GM19099 (cell line): Measurements from ENCODE around the gene ATE1.

Experiments
- POLR2A ChIP-seq: IDR thresholded peaks from 3 replicates; pipeline ENCODE4 v1.6.1; 2011; ENCODE audit warnings: low read depth; ENCODE audit not compliant: insufficient read length; ENCODE audit errors: extremely low read depth

Gene ATE1

GRCh38 chr10:121891103-121891502, 36.7 kb downstream of the ATE1 start:
- no peak for TF ChIP-seq POLR2A

- no peak for TF ChIP-seq POLR2A
These were observed 38.6 kb downstream of the ATE1 start for GRCh38 chr10:121889212-121889611.

- TF ChIP-seq POLR2A, result no peak
These were observed 40.7 kb downstream of the ATE1 start for GRCh38 chr10:121886997-121887622.

GRCh38 chr10:121886181-121886580, 41.6 kb downstream of the ATE1 start:
- TF ChIP-seq POLR2A, result no peak

GRCh38 chr10:121880895-121881294, 46.9 kb downstream of the ATE1 start:
- TF ChIP-seq POLR2A, result no peak

GRCh38 chr10:121879476-121879875, 48.4 kb downstream of the ATE1 start:
- no peak for TF ChIP-seq POLR2A

GRCh38 chr10:121873236-121873635, 54.6 kb downstream of the ATE1 start:
- TF ChIP-seq POLR2A, result no peak

- TF ChIP-seq POLR2A, result no peak
These were observed 57.4 kb downstream of the ATE1 start for GRCh38 chr10:121870413-121870812.

- TF ChIP-seq POLR2A, result no peak
These were observed 62.3 kb downstream of the ATE1 start for GRCh38 chr10:121865554-121865953.

- no peak for TF ChIP-seq POLR2A
These were observed 63.2 kb downstream of the ATE1 start for GRCh38 chr10:121864653-121865052.

GRCh38 chr10:121864168-121864567, 63.7 kb downstream of the ATE1 start:
- no peak for TF ChIP-seq POLR2A

- TF ChIP-seq POLR2A, result no peak
These were observed 65.2 kb downstream of the ATE1 start for GRCh38 chr10:121862649-121863048.

GRCh38 chr10:121862042-121862441, 65.8 kb downstream of the ATE1 start:
- no peak for TF ChIP-seq POLR2A

GRCh38 chr10:121860810-121861209, 67.0 kb downstream of the ATE1 start:
- no peak for TF ChIP-seq POLR2A

GRCh38 chr10:121854809-121855445, 72.9 kb downstream of the ATE1 start:
- TF ChIP-seq POLR2A, result no peak

- TF ChIP-seq POLR2A, result no peak
These were observed 73.9 kb downstream of the ATE1 start for GRCh38 chr10:121853950-121854349.

- TF ChIP-seq POLR2A, result no peak
These were observed 76.0 kb downstream of the ATE1 start for GRCh38 chr10:121851786-121852185.
